Activated B cell treated with CpG ODN at 0.5 μM for 24 hours (primary cell): ENCODE results near the gene CERS6. TPM values are rescaled to one million over a fixed set of nuclear protein-coding genes. Genes with fewer than 3 reads are reported as not detected.

Source experiments
- ATAC-seq: fragments of 200-7000 bp; cut with Tn5 transposase; one replicate; pipeline ENCODE4 v1.10.0; 2021; ENCODE audit warnings: low read depth, mild to moderate bottlenecking, moderate library complexity
- CTCF ChIA-PET: fragments of 350-600 bp; sonication (Branson Sonifier 250); formaldehyde crosslinking; loops from one replicate; lab custom pipeline; 2021; ENCODE audit warnings: antibody characterized with exemption; lab: Charles Lee
- POLR2A ChIA-PET: fragments of 350-600 bp; sonication (Branson Sonifier 250); formaldehyde crosslinking; loops from one replicate; lab custom pipeline; 2021; ENCODE audit warnings: antibody characterized with exemption; lab: Charles Lee
- DNase-seq: peaks from one replicate; pipeline ENCODE4 v3.0.0; 2022
- H3K27ac Mint-ChIP-seq: one replicate; pipeline ENCODE4 v1.8.0; 2020; ENCODE audit warnings: mixed read lengths
- H3K27me3 Mint-ChIP-seq: one replicate; pipeline ENCODE4 v1.8.0; 2021; ENCODE audit warnings: mixed read lengths
- H3K36me3 Mint-ChIP-seq: one replicate; pipeline ENCODE4 v1.8.0; 2021; ENCODE audit warnings: low read depth, mixed read lengths
- H3K4me1 Mint-ChIP-seq: one replicate; pipeline ENCODE4 v1.8.0; 2021; ENCODE audit warnings: mixed read lengths
- H3K4me3 Mint-ChIP-seq: one replicate; pipeline ENCODE4 v1.8.0; 2020; ENCODE audit warnings: mild to moderate bottlenecking, mixed read lengths
- H3K9me3 Mint-ChIP-seq: one replicate; pipeline ENCODE4 v1.8.0; 2020; ENCODE audit warnings: mixed read lengths
- intact Hi-C: fragments of 100-400 bp; cut with micrococcal nuclease; formaldehyde crosslinking; loops from one replicate; pipeline ENCODE4 v1.15.1; 2024
- total RNA-seq: library from RNA; stranded (reverse); gene quantifications from 2 replicates; pipeline ENCODE4 v1.2.3, GENCODE V29; 2022
- TF ChIP-seq, protein P1 (sequence below): fragments of 200-600 bp; IDR thresholded peaks from one replicate; pipeline ENCODE4 v1.8.0; 2022; ENCODE audit warnings: antibody characterized with exemption, mild to moderate bottlenecking

Gene CERS6
- total RNA-seq, 1 donor from 2014 or later, result 5.3 TPM

DNA sequence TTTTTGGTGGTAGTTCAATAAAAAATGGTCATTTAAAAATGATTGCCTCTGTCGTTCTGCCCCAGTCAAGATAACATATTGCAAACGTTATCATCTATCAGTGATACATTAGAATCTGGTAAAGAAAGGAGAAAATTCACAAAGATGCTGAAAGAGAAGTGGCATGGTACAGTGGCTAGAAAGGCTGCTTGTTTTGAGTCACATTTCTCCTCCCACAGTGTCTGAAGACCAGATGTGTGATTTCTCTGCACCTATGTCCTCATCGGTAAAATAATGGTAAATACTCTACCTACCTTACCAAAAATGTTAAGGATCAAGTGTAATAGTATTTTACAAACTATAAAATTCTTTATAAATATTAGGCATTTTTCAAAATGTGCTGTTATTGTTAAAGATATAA lies 270.3 kb downstream of the CERS6 start:
- no peak for ATAC-seq
- H3K4me1 Mint-ChIP-seq, result peaks cover 15% of the 10 kb centered on the region
- peaks cover 12% of the 10 kb centered on the region for H3K36me3 Mint-ChIP-seq
- no peaks in the 10 kb centered on the region for H3K27me3 Mint-ChIP-seq
- intact Hi-C loops, result no loop called here
- ChIA-PET POLR2A (no interaction called here), CTCF (no interaction called here)
- H3K27ac Mint-ChIP-seq, result no peak overlapping the region
- TF ChIP-seq, protein P1, sequence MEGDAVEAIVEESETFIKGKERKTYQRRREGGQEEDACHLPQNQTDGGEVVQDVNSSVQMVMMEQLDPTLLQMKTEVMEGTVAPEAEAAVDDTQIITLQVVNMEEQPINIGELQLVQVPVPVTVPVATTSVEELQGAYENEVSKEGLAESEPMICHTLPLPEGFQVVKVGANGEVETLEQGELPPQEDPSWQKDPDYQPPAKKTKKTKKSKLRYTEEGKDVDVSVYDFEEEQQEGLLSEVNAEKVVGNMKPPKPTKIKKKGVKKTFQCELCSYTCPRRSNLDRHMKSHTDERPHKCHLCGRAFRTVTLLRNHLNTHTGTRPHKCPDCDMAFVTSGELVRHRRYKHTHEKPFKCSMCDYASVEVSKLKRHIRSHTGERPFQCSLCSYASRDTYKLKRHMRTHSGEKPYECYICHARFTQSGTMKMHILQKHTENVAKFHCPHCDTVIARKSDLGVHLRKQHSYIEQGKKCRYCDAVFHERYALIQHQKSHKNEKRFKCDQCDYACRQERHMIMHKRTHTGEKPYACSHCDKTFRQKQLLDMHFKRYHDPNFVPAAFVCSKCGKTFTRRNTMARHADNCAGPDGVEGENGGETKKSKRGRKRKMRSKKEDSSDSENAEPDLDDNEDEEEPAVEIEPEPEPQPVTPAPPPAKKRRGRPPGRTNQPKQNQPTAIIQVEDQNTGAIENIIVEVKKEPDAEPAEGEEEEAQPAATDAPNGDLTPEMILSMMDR, result no peak
- DNase-seq, result no peak
- no peak overlapping the region for H3K4me3 Mint-ChIP-seq
- H3K9me3 Mint-ChIP-seq, result no peaks in the 10 kb centered on the region

DNA sequence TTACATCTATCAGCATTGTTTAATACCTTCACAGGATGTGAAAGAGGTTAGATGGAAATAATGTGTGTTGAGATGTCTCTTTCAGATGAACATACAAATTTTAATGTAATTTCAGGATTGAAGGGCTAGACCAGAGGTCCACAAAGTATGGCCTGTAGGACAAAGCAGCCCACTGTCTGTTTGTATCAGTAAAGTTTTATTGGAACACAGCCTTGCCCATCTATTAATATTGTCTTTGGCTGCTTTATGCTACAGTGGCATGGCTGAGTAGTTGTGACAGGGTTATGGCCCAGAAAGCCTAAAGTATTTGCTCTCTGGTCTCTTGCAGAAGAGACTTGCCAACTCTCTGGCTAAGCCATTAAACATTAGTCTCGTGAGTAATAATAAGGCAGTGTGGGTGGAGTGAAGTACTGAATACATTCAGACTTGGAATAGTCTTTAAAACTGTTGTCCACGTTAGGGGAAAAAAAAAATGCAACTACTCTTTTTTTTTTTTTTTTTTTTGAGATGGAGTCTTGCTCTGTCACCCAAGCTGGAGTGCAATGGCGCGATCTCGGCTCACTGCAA lies 271.9 kb downstream of the CERS6 start:
- ChIA-PET POLR2A (no interaction called here), CTCF (no interaction called here)
- DNase-seq (no peak), ATAC-seq (no peak)
- H3K4me3 Mint-ChIP-seq, result no peak overlapping the region
- H3K27ac Mint-ChIP-seq, result no peak overlapping the region
- no peaks in the 10 kb centered on the region for H3K27me3 Mint-ChIP-seq
- intact Hi-C loops, result no loop called here
- no peaks in the 10 kb centered on the region for H3K9me3 Mint-ChIP-seq
- peaks cover 11% of the 10 kb centered on the region for H3K36me3 Mint-ChIP-seq
- peaks cover 3% of the 10 kb centered on the region for H3K4me1 Mint-ChIP-seq
- TF ChIP-seq, protein P1, result no peak

DNA sequence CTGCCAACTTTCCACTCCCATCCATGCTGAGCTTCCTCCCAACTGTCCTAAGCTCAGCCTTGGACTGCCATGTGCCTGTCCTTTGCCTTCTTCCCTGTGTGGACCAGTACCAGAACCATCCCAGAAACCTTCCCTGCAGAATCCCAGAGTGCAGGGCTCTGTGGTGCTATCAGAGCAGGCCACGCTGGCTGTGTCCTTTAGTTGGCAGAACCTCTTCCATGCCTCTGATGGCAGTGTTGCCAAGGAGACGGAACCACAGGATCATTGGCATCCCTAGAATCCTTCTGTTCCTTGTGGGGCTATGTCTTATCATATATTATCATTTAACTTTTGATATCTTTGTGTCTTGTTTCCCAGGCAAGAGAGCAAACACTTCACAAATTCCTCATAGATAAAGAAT lies 273.4 kb downstream of the CERS6 start:
- Mint-ChIP-seq H3K27me3 (no peaks in the 10 kb centered on the region), H3K4me3 (no peak overlapping the region), H3K4me1 (no peaks in the 10 kb centered on the region), H3K36me3 (peaks cover under 1% of the 10 kb centered on the region), H3K27ac (no peak overlapping the region), H3K9me3 (no peaks in the 10 kb centered on the region)
- DNase-seq (no peak), ATAC-seq (no peak)
- TF ChIP-seq, protein P1, result no peak
- CTCF ChIA-PET, result no interaction called here
- POLR2A ChIA-PET, result no interaction called here
- intact Hi-C loops, result no loop called here

DNA sequence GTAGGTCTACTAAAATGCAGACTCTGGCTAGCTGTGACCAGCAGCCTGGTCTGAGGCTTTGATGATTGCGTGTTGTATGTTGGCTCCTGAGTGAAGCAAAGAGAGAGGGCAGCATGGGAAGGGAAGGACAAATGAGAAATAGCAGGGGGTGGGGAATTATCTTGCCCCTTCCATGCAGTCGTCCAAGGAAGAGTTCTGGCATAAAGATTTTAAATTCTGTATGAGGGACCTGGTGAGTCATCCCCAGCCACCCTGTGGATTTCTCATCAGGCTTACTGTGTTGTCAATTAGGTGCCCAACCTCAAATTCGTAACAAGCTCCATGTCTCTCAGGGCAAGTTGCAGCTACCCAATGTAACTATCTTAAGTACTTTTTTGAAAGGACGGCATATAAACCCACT lies 274.3 kb downstream of the CERS6 start:
- ATAC-seq (no peak), DNase-seq (no peak)
- TF ChIP-seq, protein P1, result no peak
- no peak overlapping the region for H3K4me3 Mint-ChIP-seq
- H3K27me3 Mint-ChIP-seq, result no peaks in the 10 kb centered on the region
- POLR2A ChIA-PET, result no interaction called here
- CTCF ChIA-PET, result no interaction called here
- H3K36me3 Mint-ChIP-seq, result no peaks in the 10 kb centered on the region
- no peak overlapping the region for H3K27ac Mint-ChIP-seq
- intact Hi-C loops, result no loop called here
- H3K4me1 Mint-ChIP-seq, result no peaks in the 10 kb centered on the region
- no peaks in the 10 kb centered on the region for H3K9me3 Mint-ChIP-seq

DNA sequence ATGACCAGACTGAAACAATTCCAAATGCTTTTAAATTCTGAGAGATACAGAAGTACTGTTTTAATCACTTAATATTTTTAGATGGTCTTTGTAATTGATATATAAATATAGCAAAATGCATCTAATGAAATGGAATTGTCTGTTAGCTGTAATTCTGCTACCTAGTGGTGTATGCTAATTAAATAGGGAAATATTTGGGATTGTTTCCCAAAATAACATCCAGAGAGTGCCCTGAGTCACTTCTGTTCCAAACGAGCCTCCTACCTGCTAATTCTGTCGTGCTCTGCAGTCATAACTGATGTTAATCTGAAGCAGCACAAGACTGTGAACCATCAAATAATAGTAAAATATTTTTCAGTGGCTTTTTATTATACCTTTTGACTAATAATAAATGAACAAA lies 274.9 kb downstream of the CERS6 start:
- Mint-ChIP-seq H3K36me3 (no peaks in the 10 kb centered on the region), H3K27ac (no peak overlapping the region), H3K4me1 (no peaks in the 10 kb centered on the region), H3K4me3 (no peak overlapping the region), H3K9me3 (no peaks in the 10 kb centered on the region), H3K27me3 (no peaks in the 10 kb centered on the region)
- intact Hi-C loops, result no loop called here
- ATAC-seq (no peak), DNase-seq (no peak)
- CTCF ChIA-PET, result no interaction called here
- TF ChIP-seq, protein P1, result no peak
- POLR2A ChIA-PET, result no interaction called here
